Heart left ventricle (tissue), 16 donors: Measurements from ENCODE around the gene SYNE4. TPM values are rescaled to one million over a fixed set of nuclear protein-coding genes. Genes with fewer than 3 reads are reported as not detected.

Experiments
- ATAC-seq, 4 donors: fragments of 200-7000 bp; cut with Tn5 transposase; one replicate each; pipeline ENCODE4 v1.9.1; 2020 to 2022; ENCODE audit warnings: moderate library complexity in 4 of 4, mild to moderate bottlenecking in 3 of 4, moderate number of reproducible peaks in 1 of 4
- DNase-seq, 5 donors: peaks; one replicate each; pipeline ENCODE4 v3.0.0-alpha.2; 2020
- H3K27ac ChIP-seq, 12 donors: fragments of 200-600 bp; sonication (generic) in 4 of 12; one replicate each; pipeline versions ENCODE4 v1.5.0 to v1.8.0; 2016 to 2022; ENCODE audit warnings: mild to moderate bottlenecking in 2 of 12
- H3K27me3 ChIP-seq, 9 donors: fragments of 200-600 bp; sonication (generic) in 2 of 9; one replicate each; pipeline versions ENCODE4 v1.5.1 to v1.8.0; 2016 to 2022; ENCODE audit warnings: mild to moderate bottlenecking in 3 of 9
- H3K36me3 ChIP-seq, 9 donors: fragments of 200-600 bp; sonication (generic) in 2 of 9; one replicate each; pipeline versions ENCODE4 v1.5.0 to v1.8.0; 2018 to 2022; ENCODE audit warnings: mild to moderate bottlenecking in 2 of 9
- H3K4me1 ChIP-seq, 12 donors: fragments of 200-600 bp; sonication (generic) in 4 of 12; one replicate each; pipeline versions ENCODE4 v1.5.0 to v1.8.0; 2016 to 2022; ENCODE audit warnings: mild to moderate bottlenecking in 3 of 12
- H3K4me3 ChIP-seq, 12 donors: fragments of 200-600 bp; sonication (generic) in 4 of 12; one replicate each; pipeline versions ENCODE4 v1.5.0 to v1.8.0; 2017 to 2022; ENCODE audit warnings: mild to moderate bottlenecking in 9 of 12, moderate library complexity in 4 of 12
- H3K9me3 ChIP-seq, 12 donors: fragments of 200-600 bp; sonication (generic) in 4 of 12; one replicate each; pipeline versions ENCODE4 v1.5.0 to v1.8.0; 2016 to 2022; ENCODE audit warnings: mild to moderate bottlenecking in 1 of 12
- POLR2A ChIP-seq, 2 donors: fragments of 450-650 bp; IDR thresholded peaks; one replicate each; pipeline ENCODE4 v1.6.1; 2017; ENCODE audit warnings: antibody characterized with exemption in 2 of 2, mild to moderate bottlenecking in 2 of 2, moderate library complexity in 2 of 2
- WGBS, 4 donors: extraction: QIAGEN DNeasy Blood & Tissue Kit in 2 of 4; methylation state at CpG; one replicate each; pipeline versions ENCODE4 v1.1.5 to v1.1.7; 2013 to 2018; 5-methylcytosine and 5-hydroxymethylcytosine counted together
- intact Hi-C, 10 donors: fragments of 100-400 bp; cut with DNase I; formaldehyde crosslinking; loops; one replicate each; pipeline versions ENCODE4 v1.11.1 to v1.14.2; 2022
- polyA plus RNA-seq, 2 donors: library from polyadenylated mRNA; stranded (reverse); fragments of 200-250 nt; gene quantifications; one replicate each; pipeline ENCODE4 v1.2.3, GENCODE V29; 2013
- total RNA-seq, 9 donors: library from RNA; depleted of rRNA in 2 of 9; stranded (reverse); fragments of >200 nt in 2 of 9; fragmentation: NEBNext Ultra II Directional in 3 of 9; extraction: Animal tissue kit (Norgen Biotek cat#: 25700) in 3 of 9; gene quantifications; one replicate each; pipeline versions ENCODE4 v1.1.0 to v1.2.4, GENCODE V29; 2016 to 2023
- TF ChIP-seq, protein P1 (sequence below), 12 donors: fragments of 200-600 bp; sonication (generic) in 4 of 12; IDR thresholded peaks; one replicate each; pipeline versions ENCODE4 v1.5.0 to v1.8.0; 2018 to 2022; ENCODE audit warnings: antibody characterized with exemption in 12 of 12, mild to moderate bottlenecking in 5 of 12
- donor health status: ischemic (EF 13 %, LVEDD 7.1; RV severe dilation, severe dysfunction).
- donor health status: healthy with polysubstance abuse.
- donor health status: DM: no; HTN: yes; CAD: no.
- donor health status: DM: no; HTN: no; CAD: no.
- donor health status: ischemic (EF 25% LVEDD 6.9; RV normal size, moderate dysfunction).
- donor health status: ischemic (EF 25% LVEDD 5.7; RV mildly dilated, moderate dysfunction).
- donor health status: healthy.
- donor health status: DM: yes; HTN: yes; CAD: no.
- donor health status: ischemic (EF 35%, LVEDD 5.7; RV mildly dilated, moderate dysfunction).
- donor health status: nonischemic (EF 11% LVEDD 7.7; RV severe dilation, severe dysfunction).
- donor health status: DM: yes; HTN: yes; CAD: no.
- donor health status: PGD.
- donor health status: ischemic (EF 29% LVEDD 5.4; RV normal size, mild dysfunction).
- donor health status: nonischemic (EF 23%, LVEDD 6.1; RV moderate dilation, normal function).

The SYNE4 gene
- total and polyA plus RNA-seq, 11 donors = 0.12 to 0.50 (median 0.17) TPM; not detected in 4

DNA sequence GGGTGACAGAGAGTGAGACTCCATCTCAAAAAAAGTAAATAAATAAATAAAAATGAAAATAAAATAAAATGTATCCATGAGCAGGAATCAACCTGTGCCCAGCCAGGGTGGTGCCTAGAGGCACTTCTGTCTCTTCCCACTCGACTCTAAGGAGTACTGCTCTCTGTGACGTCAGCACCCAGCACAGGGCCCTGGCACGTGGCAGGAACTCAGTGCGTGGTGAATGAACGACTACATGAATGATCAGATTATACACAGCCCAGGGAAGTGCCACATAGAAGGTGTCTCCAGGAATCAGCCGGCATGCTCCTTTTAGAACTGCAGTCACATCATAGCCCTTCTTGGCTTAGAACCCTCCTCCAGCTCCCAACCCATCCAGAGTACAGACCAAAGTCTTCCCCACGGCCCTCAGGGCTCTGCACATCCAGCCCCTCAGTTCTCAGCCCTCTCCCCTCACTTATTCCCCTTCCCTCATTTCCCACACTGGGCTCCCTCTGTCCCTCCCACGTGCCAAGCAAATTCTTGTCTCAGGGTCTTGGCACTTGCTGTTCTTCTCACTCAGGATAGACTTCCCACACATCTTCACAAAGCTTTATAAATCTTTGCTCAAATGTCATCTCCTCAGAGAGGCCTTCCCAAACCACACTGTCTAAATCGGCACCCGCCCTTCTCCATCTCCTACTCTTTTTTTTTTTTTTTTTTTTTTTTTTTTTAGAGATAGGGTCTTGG, 19.9 kb upstream of the SYNE4 start:
- ATAC-seq (no peak), DNase-seq (no peak)
- Histone ChIP-seq H3K36me3 (peaks cover 0 to 21% (median 4%) of the 10 kb centered on the region in 9 donors), H3K9me3 (no peaks in the 10 kb centered on the region), H3K4me3 (no peak overlapping the region), H3K27ac (no peak overlapping the region), H3K4me1 (peaks cover 0 to 15% (median 2%) of the 10 kb centered on the region in 12 donors), H3K27me3 (peaks cover 0 to 9% (median 0%) of the 10 kb centered on the region in 9 donors)
- WGBS, 4 donors = 79 to 87% (median 82%) methylated on average over 10 of the region's 10 CpGs
- intact Hi-C loops = no loop called here
- TF ChIP-seq, protein P1, sequence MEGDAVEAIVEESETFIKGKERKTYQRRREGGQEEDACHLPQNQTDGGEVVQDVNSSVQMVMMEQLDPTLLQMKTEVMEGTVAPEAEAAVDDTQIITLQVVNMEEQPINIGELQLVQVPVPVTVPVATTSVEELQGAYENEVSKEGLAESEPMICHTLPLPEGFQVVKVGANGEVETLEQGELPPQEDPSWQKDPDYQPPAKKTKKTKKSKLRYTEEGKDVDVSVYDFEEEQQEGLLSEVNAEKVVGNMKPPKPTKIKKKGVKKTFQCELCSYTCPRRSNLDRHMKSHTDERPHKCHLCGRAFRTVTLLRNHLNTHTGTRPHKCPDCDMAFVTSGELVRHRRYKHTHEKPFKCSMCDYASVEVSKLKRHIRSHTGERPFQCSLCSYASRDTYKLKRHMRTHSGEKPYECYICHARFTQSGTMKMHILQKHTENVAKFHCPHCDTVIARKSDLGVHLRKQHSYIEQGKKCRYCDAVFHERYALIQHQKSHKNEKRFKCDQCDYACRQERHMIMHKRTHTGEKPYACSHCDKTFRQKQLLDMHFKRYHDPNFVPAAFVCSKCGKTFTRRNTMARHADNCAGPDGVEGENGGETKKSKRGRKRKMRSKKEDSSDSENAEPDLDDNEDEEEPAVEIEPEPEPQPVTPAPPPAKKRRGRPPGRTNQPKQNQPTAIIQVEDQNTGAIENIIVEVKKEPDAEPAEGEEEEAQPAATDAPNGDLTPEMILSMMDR (IDR thresholded peaks at IDR 0.05) = no peak
- TF ChIP-seq POLR2A (IDR thresholded peaks at IDR 0.05) = no peak

DNA sequence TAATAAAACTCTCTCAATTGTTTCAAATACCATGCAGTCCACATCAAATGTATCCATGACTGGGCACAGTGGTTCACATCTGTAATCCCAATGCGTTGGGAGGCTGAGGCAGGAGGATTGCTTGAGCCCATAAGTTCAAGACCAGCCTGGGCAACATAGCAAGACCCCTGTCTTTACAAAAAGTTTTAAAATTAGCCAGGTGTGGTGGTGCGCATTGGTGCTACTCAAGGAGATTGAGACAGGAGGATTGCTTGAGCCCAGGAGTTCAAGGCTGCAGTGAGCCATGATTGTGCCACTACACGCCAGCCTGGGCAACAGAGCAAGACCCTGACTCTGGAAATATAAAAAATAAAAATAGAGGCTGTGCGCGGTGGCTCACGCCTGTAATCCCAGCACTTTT, 19.1 kb upstream of the SYNE4 start:
- no peaks in the 10 kb centered on the region for H3K9me3 ChIP-seq
- H3K36me3 ChIP-seq = peaks cover 0 to 27% (median 4%) of the 10 kb centered on the region in 9 donors
- no peak overlapping the region for H3K4me3 ChIP-seq
- peaks cover 0 to 7% (median 0%) of the 10 kb centered on the region in 9 donors for H3K27me3 ChIP-seq
- 93 to 98% (median 97%) methylated on average over 6 of the region's 6 CpGs for WGBS, 4 donors
- intact Hi-C loops = no loop called here
- ATAC-seq = no peak
- no peak overlapping the region for H3K27ac ChIP-seq
- DNase-seq = no peak
- peaks cover 0 to 10% (median under 1%) of the 10 kb centered on the region in 12 donors for H3K4me1 ChIP-seq
- TF ChIP-seq, protein P1 (IDR thresholded peaks at IDR 0.05) = no peak
- no peak for TF ChIP-seq POLR2A (IDR thresholded peaks at IDR 0.05)

DNA sequence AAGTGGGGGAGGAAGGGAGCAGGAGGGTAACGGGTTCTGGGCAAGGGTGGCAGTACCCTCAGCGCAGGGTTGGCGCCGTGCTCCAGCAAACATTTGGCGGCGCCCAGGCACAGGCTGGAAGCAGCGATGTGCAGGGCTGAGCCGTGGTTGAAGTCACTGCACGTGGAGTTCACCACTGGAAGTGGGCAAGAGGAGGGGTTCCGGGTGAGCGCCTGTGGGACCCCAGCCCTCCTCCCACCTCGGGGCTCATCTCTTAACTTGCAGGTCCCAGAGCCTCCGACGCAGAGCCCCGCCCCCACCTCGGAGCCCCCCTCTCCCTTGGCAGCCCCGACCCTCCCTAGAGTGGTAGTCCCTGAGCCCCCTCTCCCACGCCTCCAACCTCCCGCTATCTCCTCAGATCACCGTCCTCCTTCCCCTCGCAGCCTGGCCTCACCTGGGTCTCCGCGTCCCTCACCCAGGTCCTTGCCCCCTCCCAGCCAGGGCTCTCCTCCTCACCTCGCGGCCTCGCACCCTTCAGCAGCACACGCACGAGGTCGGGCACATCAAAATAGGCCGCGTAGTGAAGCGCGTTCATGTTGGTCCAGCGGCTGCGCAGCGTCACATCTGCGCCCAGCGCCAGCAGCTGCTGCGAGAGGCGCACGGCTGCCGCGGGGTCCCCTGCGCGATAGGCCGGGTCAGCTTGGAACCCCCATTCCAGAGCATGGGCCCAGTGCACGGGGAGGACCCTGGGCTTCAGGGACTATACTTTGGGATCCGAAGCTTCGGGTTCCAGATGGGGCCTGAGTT, 17.7 kb upstream of the SYNE4 start:
- no peak for TF ChIP-seq POLR2A (IDR thresholded peaks at IDR 0.05)
- TF ChIP-seq, protein P1 (IDR thresholded peaks at IDR 0.05) = no peak
- H3K27ac ChIP-seq = no peak overlapping the region
- intact Hi-C loops = no loop called here
- 93 to 95% (median 94%) methylated on average over 42 to 49 of the region's 49 CpGs for WGBS, 4 donors
- no peaks in the 10 kb centered on the region for H3K9me3 ChIP-seq
- H3K4me3 ChIP-seq = no peak overlapping the region
- DNase-seq = no peak
- ATAC-seq = no peak
- H3K36me3 ChIP-seq = peaks cover 0 to 37% (median 9%) of the 10 kb centered on the region in 9 donors
- no peaks in the 10 kb centered on the region for H3K4me1 ChIP-seq
- H3K27me3 ChIP-seq = no peaks in the 10 kb centered on the region

DNA sequence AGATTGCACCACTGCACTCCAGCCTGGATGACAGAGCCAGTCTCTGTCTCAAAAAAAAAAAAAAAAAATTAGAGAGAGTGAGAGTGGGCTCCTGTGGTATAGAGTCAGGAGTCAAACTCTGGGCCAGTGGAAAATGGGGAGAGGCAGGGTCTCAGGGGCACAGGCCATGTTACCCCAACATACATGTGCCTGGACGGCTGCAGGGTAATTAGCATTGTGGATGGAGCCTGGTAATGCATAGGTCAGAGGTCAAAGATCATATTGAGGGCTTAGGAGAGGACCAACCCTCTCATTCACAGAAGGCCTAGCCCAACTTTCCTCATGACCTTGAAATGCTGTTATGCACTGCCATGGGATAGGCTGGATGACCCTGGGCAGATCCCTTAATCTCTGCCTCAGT, 16.9 kb upstream of the SYNE4 start:
- H3K9me3 ChIP-seq = no peaks in the 10 kb centered on the region
- ATAC-seq = no peak
- no peak overlapping the region for H3K4me3 ChIP-seq
- H3K27ac ChIP-seq = no peak overlapping the region
- DNase-seq = no peak
- no peaks in the 10 kb centered on the region for H3K4me1 ChIP-seq
- peaks cover 0 to 42% (median 12%) of the 10 kb centered on the region in 9 donors for H3K36me3 ChIP-seq
- intact Hi-C loops = no loop called here
- TF ChIP-seq, protein P1 (IDR thresholded peaks at IDR 0.05) = no peak
- no peak for TF ChIP-seq POLR2A (IDR thresholded peaks at IDR 0.05)
- H3K27me3 ChIP-seq = no peaks in the 10 kb centered on the region
- 73 to 86% (median 83%) methylated on average over 1 of the region's 1 CpG for WGBS, 4 donors
